GM19351 (cell line): ENCODE measurements around the gene MICALL2.
"Not testable (repeated sequence)": the region's sequence is repeated elsewhere in the genome, so short reads cannot be mapped to it uniquely, and the experiment has no call there.

Experiments used
- ATAC-seq: cut with Tn5 transposase; IDR thresholded peaks from one replicate; pipeline ENCODE4 v1.9.1; 2021; ENCODE audit warnings: mild to moderate bottlenecking, moderate library complexity; ENCODE audit not compliant: unreplicated experiment

The MICALL2 gene

GRCh38 chr7:1449951-1450350 lies 9.3 kb downstream of the MICALL2 start:
- no peak for ATAC-seq

DNA sequence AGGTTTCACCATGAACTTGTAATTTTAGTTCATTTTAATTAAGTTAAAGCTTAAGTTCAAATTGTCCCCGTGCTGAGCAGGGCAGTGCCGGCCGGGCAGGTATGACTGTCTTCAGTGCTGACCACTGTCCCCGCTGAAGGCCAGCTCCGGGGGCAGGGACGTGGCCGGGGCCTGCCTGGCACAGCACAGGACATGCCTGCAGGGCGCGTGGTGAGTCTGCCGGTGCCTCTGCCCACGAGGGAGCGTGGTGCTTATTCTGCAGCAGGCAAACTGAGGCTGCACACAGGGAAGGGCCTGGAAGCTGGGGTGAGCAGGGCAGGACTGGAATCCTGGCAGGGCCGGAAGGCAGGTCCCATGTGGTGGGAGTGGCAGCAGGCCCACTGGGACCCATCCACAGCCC lies 9.8 kb downstream of the MICALL2 start:
- no peak for ATAC-seq

GRCh38 chr7:1448958-1449357 lies 10.3 kb downstream of the MICALL2 start:
- no peak for ATAC-seq

DNA sequence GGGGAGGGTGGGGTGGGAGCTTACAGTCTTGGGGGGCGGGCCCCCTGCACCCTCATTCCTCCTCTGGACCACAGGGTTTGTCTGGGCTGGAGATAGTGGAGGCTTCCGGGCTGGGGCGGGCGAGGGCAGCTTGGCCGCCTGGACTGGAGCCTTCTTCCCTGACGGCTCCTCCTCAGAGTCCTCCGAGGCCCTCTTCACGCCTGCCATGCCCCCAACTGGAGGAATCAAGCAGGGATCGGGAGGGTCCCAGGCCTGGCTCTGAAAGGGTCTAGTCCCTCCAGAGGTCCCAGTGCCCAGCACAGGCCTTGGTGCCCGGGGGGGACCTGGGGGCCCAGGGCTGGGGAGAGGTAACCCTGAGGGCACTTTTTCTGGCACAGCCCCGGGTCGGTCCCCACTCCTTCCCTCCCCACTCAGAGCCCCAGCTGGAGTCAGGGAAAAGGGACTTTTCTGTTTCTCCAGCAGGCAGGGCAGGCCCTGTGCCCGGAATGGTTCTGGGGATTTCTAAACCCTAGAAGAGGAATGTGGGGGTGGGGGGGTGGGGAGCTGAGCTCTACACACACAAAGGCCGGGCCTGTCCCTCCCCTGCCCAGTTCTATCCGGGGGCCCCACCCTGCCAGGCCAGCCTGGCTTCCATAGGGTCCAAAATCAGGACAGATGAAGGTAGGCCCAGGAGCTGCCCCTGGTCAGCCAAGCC lies 11.6 kb downstream of the MICALL2 start:
- no peak for ATAC-seq

DNA sequence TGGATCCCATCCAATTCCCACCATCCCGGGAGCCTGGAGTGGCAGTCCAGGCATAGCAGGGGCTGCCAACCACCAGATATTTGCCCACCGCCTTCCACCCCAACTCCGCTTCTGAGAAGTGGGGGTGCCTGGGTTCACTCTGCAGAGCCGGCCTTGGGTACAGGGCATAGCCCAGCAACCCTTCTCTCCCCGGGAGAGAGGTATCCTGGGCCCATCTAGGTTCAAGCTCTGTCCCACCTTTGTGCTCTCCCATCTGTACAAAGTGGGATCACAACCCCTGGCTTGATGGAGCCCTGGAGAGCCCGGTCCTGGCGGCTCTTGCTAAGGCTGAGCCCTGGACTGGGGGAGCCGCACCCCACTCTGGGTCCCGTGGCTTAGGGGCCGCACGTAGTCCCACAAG lies 12.2 kb downstream of the MICALL2 start:
- ATAC-seq = no peak

GRCh38 chr7:1446620-1447032 lies 12.6 kb downstream of the MICALL2 start:
- ATAC-seq = no peak

- not testable (repeated sequence) for ATAC-seq
These were observed 13.2 kb downstream of the MICALL2 start for GRCh38 chr7:1446026-1446425.

GRCh38 chr7:1445341-1445740 lies 13.9 kb downstream of the MICALL2 start:
- no peak for ATAC-seq

- no peak for ATAC-seq
These were observed 14.3 kb downstream of the MICALL2 start for GRCh38 chr7:1444925-1445322.

DNA sequence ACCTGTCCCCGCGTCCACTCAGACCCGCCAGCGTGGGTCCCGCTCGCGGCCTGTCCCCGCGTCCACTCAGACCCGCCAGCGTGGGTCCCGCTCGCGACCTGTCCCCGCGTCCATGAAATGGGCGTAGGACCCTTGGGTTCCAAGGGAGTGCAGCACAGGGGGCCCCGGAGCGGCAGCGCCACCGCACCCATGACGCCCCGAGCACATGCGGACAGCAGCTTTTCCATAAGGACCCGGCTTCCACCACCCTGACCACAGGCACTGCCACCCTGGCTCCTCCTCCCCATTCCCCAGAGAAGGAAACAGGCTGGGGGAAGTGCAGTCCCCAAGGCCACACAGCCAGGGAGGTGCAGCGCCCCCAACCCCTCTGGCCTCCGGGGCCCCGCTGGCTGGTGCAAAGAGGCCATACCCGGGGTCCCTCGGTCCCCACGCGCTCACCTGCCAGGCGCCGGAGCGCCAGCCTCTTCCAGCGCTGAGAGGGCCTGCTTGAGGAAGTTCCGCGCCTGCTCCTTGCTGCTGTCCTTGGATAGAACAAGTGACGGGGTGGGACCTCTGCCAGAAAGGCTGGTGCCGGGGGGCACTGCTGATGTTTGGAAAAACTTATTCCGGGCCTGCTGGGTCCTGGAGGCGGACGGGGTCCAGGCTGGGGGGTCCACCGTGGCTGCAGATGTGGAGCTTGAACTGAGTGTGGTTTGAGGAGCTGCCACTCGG lies 14.9 kb downstream of the MICALL2 start:
- ATAC-seq = no peak

DNA sequence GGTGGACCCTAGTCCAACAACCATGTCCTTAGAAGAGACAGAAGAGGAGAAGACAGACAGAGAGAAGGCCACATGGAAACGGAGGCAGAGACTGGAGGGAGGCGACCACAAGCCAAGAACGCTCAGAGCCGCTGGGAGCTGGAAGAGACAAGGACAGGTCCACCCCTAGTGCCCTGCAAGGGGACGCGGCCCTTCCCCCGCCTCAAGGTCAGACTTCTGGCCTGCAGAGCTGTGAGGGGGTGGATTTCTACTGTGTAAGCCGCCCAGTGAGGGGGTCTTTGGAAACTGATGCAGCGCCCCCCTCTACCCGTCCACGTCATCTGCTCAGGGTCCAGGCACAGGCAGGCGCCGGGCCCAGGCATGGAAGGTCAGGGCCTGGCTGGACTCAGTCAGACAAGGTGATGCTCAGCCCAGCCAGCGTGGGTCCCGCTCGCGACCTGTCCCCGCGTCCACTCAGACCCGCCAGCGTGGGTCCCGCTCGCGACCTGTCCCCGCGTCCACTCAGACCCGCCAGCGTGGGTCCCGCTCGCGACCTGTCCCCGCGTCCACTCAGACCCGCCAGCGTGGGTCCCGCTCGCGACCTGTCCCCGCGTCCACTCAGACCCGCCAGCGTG lies 15.6 kb downstream of the MICALL2 start:
- not testable (repeated sequence) for ATAC-seq

- no peak for ATAC-seq
These were observed 16.7 kb downstream of the MICALL2 start for GRCh38 chr7:1442355-1443124.

DNA sequence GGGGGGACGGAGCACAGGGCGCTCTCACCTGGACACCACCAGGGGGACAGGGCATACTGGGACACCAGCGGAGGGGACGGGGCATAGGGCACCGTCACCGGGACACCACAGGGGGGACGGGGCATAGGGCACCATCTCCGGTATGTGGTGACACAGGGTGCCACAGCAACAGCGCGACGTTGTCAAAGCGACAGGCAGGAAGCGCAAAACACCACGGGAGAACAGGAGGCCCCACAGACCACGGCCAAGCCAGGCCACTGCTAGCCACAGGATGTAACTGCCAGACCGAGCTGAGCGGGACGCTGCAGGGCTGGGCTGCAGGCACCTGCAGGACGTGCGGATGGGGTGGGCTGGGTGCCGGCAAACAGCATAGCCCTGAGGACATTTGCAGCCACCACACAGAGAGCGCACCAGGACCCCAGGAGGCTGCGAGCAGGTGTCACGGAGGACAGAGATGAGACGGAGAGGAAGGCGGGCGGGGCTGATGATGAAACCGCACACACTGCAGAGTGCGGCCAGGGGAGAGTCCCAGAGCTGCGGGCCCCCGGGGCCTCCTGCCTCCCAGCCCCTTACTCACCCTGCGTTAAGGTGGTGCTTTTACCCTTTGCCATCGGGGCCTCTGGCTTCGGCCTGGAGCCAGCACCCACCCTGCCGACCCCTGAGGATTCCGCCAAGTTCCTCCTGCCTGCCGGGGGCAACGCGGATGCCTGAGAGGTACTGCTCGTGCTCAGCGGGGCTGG lies 17.5 kb downstream of the MICALL2 start:
- no peak for ATAC-seq

DNA sequence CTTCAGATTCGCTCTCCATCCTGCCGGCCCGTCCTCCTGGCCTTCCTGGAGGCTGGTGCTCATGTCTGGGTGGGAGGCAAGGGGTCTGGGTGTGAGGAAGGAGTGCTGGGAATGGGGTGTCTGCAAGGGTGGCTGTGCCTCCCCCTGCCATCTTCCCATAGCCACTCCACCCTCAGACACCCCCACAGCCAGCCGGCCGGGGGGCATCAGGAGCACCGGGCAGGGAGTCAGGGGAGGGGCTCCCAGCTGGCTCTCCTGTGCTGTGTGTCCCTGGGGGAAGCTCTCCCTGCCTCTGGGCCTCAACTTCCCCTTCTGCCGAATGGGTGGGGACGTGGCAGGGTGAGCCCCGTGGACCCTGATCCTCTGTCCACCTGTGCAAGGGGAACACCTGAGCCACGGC lies 18.6 kb downstream of the MICALL2 start:
- ATAC-seq = no peak

GRCh38 chr7:1439373-1440363 lies 19.6 kb downstream of the MICALL2 start:
- no peak for ATAC-seq

- no peak for ATAC-seq
These were observed 20.4 kb downstream of the MICALL2 start for GRCh38 chr7:1438821-1439220.

- no peak for ATAC-seq
These were observed 21.1 kb downstream of the MICALL2 start for GRCh38 chr7:1438208-1438607.

DNA sequence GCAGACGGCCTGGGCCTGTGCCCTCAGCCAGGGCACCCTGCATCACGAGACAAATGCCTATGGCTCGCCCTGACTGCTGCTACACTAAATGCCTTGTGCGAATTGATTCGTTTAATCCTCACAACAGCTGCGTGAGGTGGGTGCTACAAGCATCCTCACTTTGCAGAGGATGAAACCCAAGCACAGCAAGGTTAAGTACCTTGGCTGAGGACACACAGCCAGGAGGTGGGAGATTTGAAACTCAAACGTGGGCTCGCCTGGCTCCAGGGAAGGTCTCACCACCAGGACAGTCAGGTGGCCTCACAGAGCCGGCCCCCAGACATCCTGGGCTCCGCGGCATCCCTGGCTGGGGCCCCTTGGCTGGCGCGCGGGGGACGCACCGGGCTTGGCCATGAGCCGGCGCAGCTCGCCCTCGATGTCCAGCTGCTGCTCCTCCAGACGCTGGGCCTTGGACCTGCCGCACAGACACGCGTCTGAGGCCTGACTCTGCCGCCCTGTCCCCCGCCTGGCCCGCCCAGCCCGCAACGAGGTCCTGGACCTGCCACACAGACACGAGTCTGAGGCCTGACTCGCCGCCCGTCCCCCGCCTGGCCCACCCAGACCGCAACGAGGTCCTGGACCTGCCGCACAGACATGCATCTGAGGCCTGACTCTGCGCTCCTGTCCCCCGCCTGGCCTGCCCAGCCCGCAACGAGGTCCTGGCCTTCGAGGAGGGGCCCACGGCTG lies 22.0 kb downstream of the MICALL2 start:
- no peak for ATAC-seq

DNA sequence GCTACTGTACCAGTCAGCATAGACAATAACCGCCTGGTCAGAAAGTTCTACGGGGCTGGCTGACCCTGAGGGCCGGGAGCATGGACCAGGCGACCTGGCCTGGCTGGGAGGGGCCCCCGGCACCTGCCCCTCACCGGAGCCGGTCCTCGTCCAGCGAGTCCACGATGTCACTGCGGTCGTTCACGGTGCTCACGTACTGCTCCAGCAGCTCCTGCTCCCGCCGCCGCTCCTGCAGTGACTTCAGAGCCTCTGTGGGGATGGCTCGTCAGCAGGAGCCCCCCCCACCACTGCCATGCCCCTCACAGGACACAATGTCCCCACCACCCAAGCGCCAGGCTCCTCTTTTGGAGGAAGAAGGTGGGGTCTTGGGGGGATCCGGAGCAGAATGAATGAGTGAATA lies 22.7 kb downstream of the MICALL2 start:
- ATAC-seq = no peak
